Prostate gland (tissue), 1 donor: ENCODE measurements around the gene RAB5B.

ENCODE experiments used
- POLR2A ChIP-seq: fragments of 450-650 bp; IDR thresholded peaks from one replicate; pipeline ENCODE4 v1.6.1; 2016; ENCODE audit warnings: antibody characterized with exemption, mild to moderate bottlenecking
- POLR2AphosphoS5 ChIP-seq: sonication (generic); formaldehyde crosslinking; IDR thresholded peaks from one replicate; pipeline ENCODE4 v1.6.1; 2017; ENCODE audit warnings: antibody characterized with exemption

DNA sequence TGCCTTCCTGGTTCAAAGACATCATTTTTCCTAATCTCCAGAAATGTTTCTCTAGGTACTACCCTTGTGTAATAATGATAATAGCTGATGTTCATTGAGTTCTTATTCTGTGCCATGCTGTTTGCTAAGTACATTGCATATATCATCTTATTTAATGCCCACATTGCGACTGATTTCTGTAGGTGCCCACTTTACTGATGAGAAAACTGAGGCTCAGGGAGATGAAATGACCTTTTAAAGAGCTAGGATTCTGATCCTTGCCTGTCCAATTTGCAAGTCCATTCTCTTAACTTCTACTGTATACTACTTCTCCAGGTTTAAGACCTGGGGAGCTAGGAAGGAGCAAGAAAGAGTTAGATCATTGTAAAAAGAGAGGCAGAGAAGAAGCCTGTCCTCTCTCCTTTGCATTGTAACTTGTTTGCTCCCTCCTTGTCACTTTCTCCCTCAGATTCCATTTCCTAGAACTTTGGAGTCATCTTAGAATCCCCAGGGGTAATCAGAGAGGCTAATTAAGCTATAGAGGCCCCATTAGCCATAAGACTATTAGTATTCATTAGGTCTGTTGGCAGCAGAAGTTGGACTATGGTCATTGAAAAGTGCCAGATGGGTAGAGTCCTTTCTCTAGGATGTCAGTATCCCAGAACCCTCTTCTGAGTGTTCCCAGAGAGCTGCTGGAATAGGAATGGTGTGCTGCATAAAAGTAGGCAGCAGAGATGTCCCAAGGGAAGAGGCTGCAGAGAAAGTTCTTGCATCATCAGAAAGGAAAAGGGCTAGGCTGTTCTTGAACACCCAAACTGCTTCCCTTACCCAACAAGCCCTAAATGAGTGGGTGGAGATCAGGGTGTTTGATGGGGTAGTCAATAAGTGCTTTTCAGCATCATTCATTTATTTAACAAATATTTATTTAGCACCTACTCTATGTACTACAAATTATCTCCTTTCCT lies 39.8 kb upstream of the RAB5B start:
- TF ChIP-seq POLR2A (no peak), POLR2AphosphoS5 (no peak)
